Activated naive CD4-positive, alpha-beta T cell treated with anti-CD3 and anti-CD28 coated beads, Interleukin-2, amount 50 U/mL, for 16 hours (primary cell): ENCODE measurements around the gene TOP1.
A peak's percentile ranks its signal among the peaks of the same experiment; 100 is the strongest.

Experiments used
- DNase-seq: peaks from one replicate; pipeline ENCODE4 v3.0.0-alpha.2; 2020

Gene TOP1

GRCh38 chr20:41038149-41038877 lies 9.7 kb downstream of the TOP1 start:
- DNase-seq, result no peak

GRCh38 chr20:41038878-41039404 lies 10.3 kb downstream of the TOP1 start:
- no peak for DNase-seq

GRCh38 chr20:41040855-41041254 lies 12.2 kb downstream of the TOP1 start:
- DNase-seq, result no peak

DNA sequence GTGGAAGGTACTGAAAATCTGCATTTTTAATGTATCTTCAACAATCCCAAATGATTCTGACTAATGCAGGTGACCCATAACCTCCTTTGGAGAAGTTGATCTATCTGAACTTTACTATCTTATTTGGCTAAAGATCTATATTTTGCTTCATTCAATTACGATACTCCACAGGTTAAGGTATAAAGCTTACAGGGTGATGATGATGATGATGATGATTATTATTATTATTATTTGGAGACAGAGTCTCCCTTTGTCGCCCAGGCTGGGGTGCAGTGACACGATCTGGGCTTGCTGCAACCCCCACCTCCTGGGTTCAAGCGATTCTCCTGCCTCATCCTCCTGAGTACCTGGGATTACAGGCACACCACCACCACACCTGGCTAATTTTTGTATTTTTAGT lies 13.1 kb downstream of the TOP1 start:
- DNase-seq, result no peak

GRCh38 chr20:41044409-41045062 lies 15.9 kb downstream of the TOP1 start:
- DNase-seq, result no peak

- no peak for DNase-seq
Observed at GRCh38 chr20:41045671-41046070, 17.0 kb downstream of the TOP1 start.

- DNase-seq, result no peak
Observed at GRCh38 chr20:41046716-41047115, 18.1 kb downstream of the TOP1 start.

DNA sequence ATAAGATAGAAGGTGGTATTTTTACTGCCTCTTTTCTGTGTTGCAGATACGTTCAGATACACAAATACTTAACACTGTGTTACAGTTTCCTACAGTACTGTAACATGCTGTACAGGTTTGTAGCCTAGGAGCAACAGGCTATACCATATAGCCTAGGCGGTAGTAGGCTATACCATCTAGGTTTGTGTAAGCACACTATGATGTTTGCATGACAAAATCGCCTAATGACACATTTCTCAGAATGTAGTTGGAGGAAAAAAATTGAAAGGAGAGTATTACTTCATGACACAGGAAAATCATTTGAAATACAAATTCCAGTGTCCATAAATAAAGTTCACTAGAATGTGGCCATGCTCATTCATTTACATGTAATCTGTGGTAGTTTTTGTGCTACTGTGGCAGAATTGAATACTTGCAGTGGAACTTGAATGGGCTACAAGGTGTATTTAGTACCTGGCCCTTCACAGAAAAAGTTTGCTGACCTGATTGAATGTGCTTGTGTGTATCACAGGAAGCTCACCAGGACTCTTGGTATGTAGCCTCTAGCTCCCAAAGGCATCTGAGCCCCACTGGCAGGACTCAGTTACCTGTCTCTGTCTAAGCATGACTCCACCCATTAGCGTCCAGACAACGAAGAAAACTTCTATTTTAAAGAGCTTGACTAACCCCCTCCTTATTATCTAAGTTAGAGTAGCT lies 18.8 kb downstream of the TOP1 start:
- no peak for DNase-seq

DNA sequence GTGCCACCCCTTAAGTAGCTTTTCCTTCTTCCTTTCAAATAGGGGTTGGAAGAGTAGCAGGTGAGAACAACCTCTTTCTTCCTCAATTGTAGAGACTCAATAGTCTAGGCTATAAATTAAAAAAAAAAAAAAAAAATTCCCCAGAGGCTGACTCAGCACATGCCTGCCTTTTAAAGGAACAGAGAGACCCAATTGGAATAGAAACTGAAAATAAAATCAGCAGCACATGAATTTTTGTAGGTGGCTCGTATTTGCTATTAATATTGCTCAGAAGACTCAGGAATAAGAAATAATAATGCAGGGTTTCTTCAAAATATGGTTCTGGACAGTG lies 19.3 kb downstream of the TOP1 start:
- no peak for DNase-seq

DNA sequence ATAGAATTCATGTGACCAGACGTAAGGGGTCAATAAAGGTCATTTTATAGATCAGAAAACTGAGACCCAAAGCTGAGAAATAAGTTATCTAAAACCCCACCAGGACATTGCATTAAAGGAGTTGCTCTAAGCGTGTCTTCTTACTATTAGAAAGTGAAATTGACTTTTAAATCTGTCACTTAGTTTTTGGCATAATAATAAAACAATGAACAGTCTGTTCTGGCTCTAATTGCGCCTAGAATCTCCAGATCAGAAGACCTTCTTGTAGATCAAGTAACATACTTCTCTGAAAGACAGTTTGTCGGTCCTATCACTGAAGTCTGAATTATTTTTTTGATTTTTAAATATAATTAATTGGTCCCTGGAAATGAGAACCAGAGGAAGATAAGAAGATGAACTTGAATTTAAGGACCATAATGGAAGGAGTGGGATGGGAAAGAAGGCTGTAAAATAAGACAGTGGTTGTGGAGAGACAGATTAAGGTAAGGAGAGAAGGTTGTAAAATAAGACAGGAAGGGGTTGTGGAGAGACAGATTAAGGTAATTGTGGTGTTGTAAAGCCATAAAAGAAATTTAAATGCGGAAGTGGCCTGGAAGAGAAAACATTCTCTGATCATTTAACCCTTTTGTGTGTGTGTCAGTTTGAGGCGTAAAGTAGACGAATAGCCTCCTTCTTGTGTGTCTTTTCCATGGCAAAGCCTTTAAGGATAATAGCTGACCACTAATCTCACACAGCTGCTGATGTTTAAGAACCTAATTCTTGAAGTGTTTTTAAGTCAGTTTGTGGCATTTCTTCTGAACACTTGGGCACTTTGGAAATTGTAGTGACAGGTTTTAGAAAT lies 20.1 kb downstream of the TOP1 start:
- no peak for DNase-seq

DNA sequence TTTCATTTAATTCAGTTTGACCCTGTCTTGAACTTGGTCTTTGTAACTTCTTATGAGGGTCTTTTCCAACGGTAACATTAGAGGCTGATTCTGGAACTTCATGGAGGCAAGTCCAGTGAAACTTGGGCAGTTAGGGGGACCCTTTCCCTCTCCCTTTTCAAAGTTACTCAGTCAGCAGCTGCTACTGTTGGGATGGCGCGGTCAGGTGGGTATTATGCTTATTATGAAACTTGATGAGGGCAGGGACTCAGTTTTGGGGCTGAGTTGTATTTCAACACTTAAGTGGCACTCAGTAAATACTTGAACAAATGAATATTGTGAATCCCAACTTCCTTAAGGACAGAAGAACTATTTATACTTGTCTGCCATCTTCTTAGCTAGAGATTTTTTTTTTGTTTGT lies 20.8 kb downstream of the TOP1 start:
- DNase-seq, result no peak

DNA sequence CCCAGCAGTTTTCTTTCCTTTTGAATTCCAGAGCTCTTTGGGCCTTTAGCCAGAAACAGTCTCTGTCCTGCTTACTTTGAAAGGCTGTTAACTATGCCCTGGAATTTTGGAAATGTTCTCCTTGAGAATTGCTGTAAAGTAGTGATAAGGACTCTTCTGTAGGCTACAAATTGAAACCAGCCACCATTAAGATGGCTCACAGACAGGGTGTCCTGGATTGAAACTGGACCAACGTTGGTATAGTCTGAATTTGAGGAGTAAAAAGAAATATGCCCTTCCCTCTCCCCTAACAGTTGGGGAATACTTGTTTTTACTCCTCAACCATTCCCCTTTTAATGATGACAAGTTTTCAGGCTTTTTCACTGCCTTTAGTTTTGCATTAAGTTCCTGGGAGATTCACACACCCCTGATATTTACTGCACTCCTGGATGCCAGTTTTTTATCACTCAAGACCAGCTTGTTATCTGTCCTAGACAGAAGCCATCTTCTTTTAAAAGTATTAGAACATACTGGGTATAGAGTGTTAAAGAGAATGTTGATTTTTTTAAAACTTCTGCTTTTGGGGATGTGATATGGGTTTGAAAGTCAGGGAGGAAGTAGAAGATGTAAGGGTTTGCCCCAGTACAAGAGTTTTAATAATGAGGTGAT lies 21.9 kb downstream of the TOP1 start:
- DNase-seq, result no peak

DNA sequence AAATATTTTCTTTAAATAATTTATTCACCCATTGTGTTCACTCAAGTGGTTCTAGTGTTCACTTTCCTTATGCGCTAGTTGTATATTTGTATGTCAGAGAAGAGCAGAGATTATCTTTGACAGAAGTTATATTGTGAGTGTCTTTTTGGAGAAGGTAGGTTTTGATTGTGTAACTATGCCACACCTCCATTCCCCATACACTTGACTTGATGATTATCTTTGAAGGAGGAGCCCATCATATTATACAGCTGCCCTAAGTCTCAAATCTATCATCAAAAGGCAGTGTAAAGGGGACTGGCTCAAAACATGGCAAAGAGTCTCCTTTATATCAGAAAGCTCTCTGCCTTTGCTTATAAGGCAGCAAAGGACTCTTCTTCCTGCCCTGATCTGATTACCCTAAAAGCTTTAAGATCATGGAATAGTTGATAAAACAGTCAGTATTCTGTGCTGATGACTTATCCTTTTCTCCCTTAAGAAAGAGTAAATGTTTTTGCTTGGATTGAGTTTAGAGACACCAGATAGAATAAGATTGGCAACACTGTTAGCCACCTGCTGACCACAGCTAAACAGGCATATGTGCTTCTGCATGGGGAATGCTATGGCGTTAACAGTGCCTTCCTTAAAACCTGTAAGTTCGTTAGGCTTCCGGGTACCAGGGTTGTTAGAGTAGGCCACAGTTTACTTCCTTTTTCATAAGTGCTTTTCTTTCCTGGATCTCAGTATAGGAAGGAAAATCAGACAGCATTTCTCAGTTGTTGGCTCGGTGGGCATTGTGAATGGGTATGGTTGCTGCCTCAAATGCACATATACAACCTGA lies 22.6 kb downstream of the TOP1 start:
- DNase-seq, result no peak

GRCh38 chr20:41052742-41053419 lies 24.3 kb downstream of the TOP1 start:
- DNase-seq, result no peak

DNA sequence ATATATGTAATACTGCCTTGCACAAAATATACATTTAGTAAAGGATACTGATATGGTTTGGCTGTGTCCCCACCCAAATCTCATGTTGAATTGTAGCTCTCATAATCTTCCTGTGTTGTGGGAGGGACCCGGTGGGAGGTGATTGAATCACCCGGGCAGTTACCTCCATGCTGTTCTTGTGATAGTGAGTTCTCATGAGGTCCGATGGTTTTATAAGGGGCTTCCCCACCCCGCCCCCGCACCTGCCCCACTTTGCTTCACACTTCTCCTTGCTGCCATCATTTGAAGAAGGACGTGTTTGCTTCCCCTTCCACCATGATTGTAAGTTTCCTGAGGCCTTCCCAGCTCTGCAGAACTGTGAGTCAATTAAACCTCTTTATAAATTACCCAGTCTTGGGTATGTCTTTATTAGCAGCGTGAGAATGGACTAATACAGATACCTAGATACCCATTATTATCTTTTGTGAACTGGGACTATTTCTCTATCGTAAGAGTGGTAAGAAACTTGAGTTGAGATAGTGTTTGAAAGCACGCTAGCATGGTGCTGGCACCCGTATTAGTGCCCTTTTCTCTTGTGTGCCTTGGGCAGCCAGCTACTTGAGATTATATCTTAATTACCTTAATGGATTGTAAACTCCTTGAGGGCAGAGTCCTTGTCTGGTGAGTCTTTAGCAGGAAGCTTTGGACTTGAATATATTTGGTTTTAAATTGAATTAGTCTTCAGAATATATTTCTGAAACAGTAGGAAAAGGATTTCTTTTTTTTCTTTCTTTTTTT lies 25.6 kb downstream of the TOP1 start:
- no peak for DNase-seq

DNA sequence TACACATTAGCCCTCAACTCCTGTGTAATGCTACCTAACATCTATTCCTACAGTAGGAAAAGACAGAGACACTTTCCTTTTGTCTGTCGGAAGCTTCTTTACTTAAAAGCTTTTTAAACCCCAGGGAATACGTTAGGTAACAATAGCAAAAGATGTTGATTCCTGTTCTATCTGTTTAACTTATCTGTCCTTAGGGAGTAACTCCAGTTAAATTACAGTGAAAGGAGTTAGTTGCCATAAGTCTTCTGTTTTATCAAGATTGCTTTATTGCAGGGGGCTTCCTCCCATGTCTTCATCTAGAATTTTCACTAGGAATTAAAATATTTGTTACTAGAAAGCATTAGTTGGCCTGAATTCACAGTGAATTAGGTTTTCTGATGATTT lies 26.2 kb downstream of the TOP1 start:
- DNase-seq, result no peak

DNA sequence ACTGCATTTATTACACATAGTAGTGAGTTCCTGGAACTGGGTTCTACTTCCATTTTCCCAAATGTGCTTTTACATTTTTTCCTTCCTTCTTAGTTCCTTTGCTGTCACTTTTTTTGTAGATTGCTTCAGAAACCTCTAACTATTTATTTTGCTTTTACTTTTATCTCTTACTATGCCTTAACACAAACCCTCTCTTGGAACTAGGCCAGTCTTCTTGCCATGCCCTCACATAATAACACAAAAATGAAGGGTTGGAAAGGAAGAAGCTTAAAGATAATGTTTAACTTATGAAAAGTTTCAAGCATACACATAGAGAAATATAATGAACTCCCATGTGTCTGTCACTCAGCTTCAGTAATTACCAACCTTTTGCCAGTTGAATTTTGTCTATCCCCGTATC lies 27.1 kb downstream of the TOP1 start:
- no peak for DNase-seq

- peak; percentile 13 for DNase-seq
Observed at GRCh38 chr20:41057999-41058673, 29.5 kb downstream of the TOP1 start.
